ENCODE measurements around the gene DXO.

The DXO gene

DNA sequence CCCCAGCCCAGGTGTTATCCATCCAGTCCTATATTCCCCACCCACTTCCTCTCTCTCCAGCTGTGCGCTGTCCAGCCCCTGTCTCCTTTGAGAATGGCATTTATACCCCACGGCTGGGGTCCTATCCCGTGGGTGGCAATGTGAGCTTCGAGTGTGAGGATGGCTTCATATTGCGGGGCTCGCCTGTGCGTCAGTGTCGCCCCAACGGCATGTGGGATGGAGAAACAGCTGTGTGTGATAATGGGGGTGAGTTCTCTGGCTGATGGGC, 43.3 kb downstream of the DXO start:
- Histone ChIP-seq H3K36me3 (no peaks in the 10 kb centered on the region), H3K9me3 (no peaks in the 10 kb centered on the region), H3K4me3 (ENCODE audit: low read depth in 1 of 2, low read length in 1 of 2) (no peak overlapping the region), H3K27me3 (peaks cover 17% of the 10 kb centered on the region), H3K27ac (no peak overlapping the region), H3K4me1 (ENCODE audit: control insufficient read depth in 1 of 2, insufficient read depth in 1 of 2, low read depth in 1 of 2, low read length in 1 of 2) (no peaks in the 10 kb centered on the region)
- TF ChIP-seq, protein P1, sequence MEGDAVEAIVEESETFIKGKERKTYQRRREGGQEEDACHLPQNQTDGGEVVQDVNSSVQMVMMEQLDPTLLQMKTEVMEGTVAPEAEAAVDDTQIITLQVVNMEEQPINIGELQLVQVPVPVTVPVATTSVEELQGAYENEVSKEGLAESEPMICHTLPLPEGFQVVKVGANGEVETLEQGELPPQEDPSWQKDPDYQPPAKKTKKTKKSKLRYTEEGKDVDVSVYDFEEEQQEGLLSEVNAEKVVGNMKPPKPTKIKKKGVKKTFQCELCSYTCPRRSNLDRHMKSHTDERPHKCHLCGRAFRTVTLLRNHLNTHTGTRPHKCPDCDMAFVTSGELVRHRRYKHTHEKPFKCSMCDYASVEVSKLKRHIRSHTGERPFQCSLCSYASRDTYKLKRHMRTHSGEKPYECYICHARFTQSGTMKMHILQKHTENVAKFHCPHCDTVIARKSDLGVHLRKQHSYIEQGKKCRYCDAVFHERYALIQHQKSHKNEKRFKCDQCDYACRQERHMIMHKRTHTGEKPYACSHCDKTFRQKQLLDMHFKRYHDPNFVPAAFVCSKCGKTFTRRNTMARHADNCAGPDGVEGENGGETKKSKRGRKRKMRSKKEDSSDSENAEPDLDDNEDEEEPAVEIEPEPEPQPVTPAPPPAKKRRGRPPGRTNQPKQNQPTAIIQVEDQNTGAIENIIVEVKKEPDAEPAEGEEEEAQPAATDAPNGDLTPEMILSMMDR (IDR thresholded peaks at IDR 0.05) = no peak

DNA sequence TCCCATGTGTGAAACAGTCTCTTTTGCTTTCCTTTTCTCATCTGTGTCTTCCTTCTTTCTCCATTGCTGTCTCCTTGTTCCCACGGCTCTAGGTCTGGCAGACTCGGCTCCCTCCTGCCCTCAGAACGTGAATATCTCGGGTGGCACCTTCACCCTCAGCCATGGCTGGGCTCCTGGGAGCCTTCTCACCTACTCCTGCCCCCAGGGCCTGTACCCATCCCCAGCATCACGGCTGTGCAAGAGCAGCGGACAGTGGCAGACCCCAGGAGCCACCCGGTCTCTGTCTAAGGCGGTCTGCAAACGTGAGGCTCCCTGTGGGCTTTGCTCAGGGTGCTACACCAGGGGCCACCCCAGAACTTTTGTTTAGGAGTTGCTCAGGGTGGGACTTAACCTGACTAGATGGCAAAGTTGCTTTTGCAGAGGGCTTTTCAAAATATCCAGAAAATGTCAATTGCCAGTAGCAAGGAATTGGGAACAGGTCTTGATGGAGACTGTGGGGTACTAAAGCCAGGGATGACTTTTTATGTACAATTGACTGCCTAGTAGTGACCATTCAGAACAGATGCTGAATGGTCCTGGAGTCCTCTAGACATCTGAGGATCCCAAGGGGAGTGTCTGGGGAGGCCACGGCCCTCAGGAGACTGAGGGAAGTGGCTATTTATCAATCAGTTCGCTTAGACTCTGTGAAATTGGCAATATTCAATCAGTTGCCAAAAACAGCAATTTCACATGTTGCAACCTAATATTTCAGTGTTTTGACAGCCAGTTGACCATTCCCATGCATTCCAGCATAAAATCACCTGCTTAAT, 43.9 kb downstream of the DXO start:
- peaks cover 17% of the 10 kb centered on the region for H3K27me3 ChIP-seq
- H3K4me3 ChIP-seq (ENCODE audit: low read depth in 1 of 2, low read length in 1 of 2) = no peak overlapping the region
- no peaks in the 10 kb centered on the region for H3K9me3 ChIP-seq
- no peak overlapping the region for H3K27ac ChIP-seq
- H3K4me1 ChIP-seq (ENCODE audit: control insufficient read depth in 1 of 2, insufficient read depth in 1 of 2, low read depth in 1 of 2, low read length in 1 of 2) = no peaks in the 10 kb centered on the region
- no peaks in the 10 kb centered on the region for H3K36me3 ChIP-seq
- TF ChIP-seq, protein P1 (IDR thresholded peaks at IDR 0.05) = no peak

DNA sequence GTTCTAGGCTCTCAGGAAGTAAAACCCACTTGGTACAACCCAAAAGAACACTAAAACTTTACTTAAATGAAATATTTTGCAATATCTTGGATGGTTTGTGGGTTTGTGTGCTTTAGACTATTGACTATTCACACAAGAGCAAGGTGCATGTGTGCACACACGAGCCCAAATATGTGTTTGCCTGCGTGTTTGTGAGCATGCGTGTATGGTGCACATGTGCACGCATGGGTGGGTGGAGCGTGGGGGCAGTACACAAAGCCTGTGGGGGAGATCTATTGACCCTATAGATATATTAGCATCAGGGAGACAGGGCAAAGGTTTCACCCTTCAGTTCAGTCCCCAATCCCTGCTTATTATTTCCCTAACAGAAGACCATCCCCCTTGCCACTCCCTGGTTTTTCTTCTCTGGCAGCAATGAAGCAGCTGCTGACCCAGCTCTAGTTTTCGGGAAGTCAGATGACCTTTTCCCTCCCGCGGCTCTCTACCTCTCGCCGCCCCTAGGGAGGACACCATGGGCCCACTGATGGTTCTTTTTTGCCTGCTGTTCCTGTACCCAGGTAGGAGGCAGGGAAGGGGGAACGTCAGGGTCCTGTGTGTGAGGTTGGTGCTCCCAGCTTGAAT, 44.6 kb downstream of the DXO start, which contains the start of gene C2:
Gene C2, plus strand, starts transcription at position 476 of the 621 bp plus-strand sequence. Its CDS starts 36 bp downstream, at position 512.
- Histone ChIP-seq H3K9me3 (no peaks in the 10 kb centered on the region), H3K27me3 (peaks cover 17% of the 10 kb centered on the region), H3K4me3 (ENCODE audit: low read depth in 1 of 2, low read length in 1 of 2) (no peak within 1 kb of the TSS), H3K27ac (no peak within 1 kb of the TSS), H3K36me3 (no peaks in the 10 kb centered on the region), H3K4me1 (ENCODE audit: control insufficient read depth in 1 of 2, insufficient read depth in 1 of 2, low read depth in 1 of 2, low read length in 1 of 2) (no peaks in the 10 kb centered on the region)
- TF ChIP-seq, protein P1 (IDR thresholded peaks at IDR 0.05) = no peak

DNA sequence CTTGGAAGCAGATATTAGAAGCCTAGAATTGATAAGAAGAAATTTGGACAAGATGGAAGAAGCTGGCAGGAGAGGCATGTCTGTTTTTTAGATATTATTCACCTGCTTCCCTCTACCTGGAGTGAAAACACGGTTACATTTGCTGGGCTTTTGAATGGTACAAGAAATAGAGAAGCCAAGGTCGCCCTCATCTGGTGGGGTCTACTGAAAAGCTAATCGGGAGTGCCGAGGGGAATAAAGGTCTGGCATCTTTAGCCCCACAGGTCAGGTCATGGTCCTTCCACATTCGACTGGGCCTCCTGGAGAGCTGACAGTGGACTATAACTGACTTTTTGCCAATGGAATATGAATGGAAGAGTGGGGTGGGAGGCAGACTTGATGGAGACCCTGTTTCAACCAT, 49.0 kb downstream of the DXO start:
- TF ChIP-seq, protein P1 (IDR thresholded peaks at IDR 0.05) = no peak
- no peaks in the 10 kb centered on the region for H3K36me3 ChIP-seq
- H3K4me3 ChIP-seq (ENCODE audit: low read depth in 1 of 2, low read length in 1 of 2) = no peak overlapping the region
- H3K27me3 ChIP-seq = peaks cover 10% of the 10 kb centered on the region
- H3K9me3 ChIP-seq = no peaks in the 10 kb centered on the region
- H3K27ac ChIP-seq = no peak overlapping the region
- H3K4me1 ChIP-seq (ENCODE audit: control insufficient read depth in 1 of 2, insufficient read depth in 1 of 2, low read depth in 1 of 2, low read length in 1 of 2) = no peaks in the 10 kb centered on the region

DNA sequence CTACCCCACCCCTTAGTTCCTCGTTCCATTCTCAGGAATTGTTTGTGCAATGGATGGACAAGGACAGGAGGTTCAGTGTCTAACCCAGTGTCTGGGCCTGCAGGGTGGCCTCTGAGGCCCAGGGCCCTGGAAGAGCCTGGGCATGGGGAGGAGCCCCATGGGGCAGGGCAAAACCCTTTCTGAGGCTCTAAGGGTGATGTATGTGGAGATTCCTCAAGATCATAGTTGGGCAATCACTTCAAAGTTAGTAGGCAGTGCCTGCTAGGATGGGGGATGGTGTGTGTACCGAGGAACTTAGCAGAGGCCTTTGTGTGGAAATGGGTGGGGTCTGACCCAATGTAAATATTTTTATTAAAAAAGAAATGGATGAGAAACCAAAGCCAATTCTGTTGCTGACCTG, 51.1 kb downstream of the DXO start:
- Histone ChIP-seq H3K4me3 (ENCODE audit: low read depth in 1 of 2, low read length in 1 of 2) (no peak overlapping the region), H3K36me3 (no peaks in the 10 kb centered on the region), H3K4me1 (ENCODE audit: control insufficient read depth in 1 of 2, insufficient read depth in 1 of 2, low read depth in 1 of 2, low read length in 1 of 2) (no peaks in the 10 kb centered on the region), H3K9me3 (no peaks in the 10 kb centered on the region), H3K27ac (no peak overlapping the region), H3K27me3 (no peaks in the 10 kb centered on the region)
- TF ChIP-seq, protein P1 (IDR thresholded peaks at IDR 0.05) = no peak

Measured in neutrophil (primary cell).